Chondrocyte (in vitro differentiated cells): Measurements from ENCODE around the gene ZNF212. TPM values are rescaled to one million over a fixed set of nuclear protein-coding genes. Genes with fewer than 3 reads are reported as not detected.

Experiments used
- DNase-seq: peaks from one replicate; pipeline ENCODE4 v3.0.0; 2021; ENCODE audit warnings: mixed read lengths, low spot score
- H3K27ac Mint-ChIP-seq: one replicate; pipeline ENCODE4 v1.8.0; 2021; ENCODE audit warnings: mild to moderate bottlenecking, moderate library complexity, mixed read lengths; ENCODE audit not compliant: unreplicated experiment
- H3K27me3 Mint-ChIP-seq: 2 replicates; pipeline ENCODE4 v1.8.0; 2021; ENCODE audit warnings: low read depth, mixed read lengths
- H3K36me3 Mint-ChIP-seq: 2 replicates; pipeline ENCODE4 v1.8.0; 2021; ENCODE audit warnings: low read depth, mixed read lengths
- H3K4me1 Mint-ChIP-seq: 2 replicates; pipeline ENCODE4 v1.8.0; 2021; ENCODE audit warnings: low read depth, mild to moderate bottlenecking, mixed read lengths
- H3K4me3 Mint-ChIP-seq: one replicate; pipeline ENCODE4 v1.8.0; 2021; ENCODE audit warnings: mild to moderate bottlenecking, moderate library complexity, mixed read lengths; ENCODE audit not compliant: unreplicated experiment
- H3K9me3 Mint-ChIP-seq: 2 replicates; pipeline ENCODE4 v1.8.0; 2021; ENCODE audit warnings: low read depth, mixed read lengths
- CTCF ChIP-seq: fragments of 200-600 bp; sonication (generic); IDR thresholded peaks from 2 replicates; pipeline ENCODE4 v1.5.0; 2021; ENCODE audit warnings: antibody characterized with exemption, mild to moderate bottlenecking, moderate library complexity
- total RNA-seq: library from RNA; stranded (reverse); gene quantifications from 3 replicates; pipeline ENCODE4 v1.2.1, GENCODE V29; 2021

The ZNF212 gene
- total RNA-seq, 1 donor from 2014 or later: 7.9 TPM

GRCh38 chr7:149279111-149279743 lies 39.8 kb downstream of the ZNF212 start:
- H3K4me3 Mint-ChIP-seq: no peak overlapping the region
- H3K36me3 Mint-ChIP-seq: peaks cover 40% of the 10 kb centered on the region
- H3K9me3 Mint-ChIP-seq: peaks cover 5% of the 10 kb centered on the region
- no peak overlapping the region for H3K27ac Mint-ChIP-seq
- no peak for TF ChIP-seq CTCF
- H3K27me3 Mint-ChIP-seq: no peaks in the 10 kb centered on the region
- no peak for DNase-seq
- H3K4me1 Mint-ChIP-seq: peaks cover 2% of the 10 kb centered on the region

- Mint-ChIP-seq H3K36me3 (peaks cover 34% of the 10 kb centered on the region), H3K4me3 (no peak overlapping the region), H3K4me1 (peaks cover 9% of the 10 kb centered on the region), H3K27me3 (no peaks in the 10 kb centered on the region), H3K9me3 (no peaks in the 10 kb centered on the region), H3K27ac (no peak overlapping the region)
- no peak for DNase-seq
- no peak for TF ChIP-seq CTCF
Measured at GRCh38 chr7:149280151-149280550, 40.7 kb downstream of the ZNF212 start.

- Mint-ChIP-seq H3K4me1 (peaks cover 14% of the 10 kb centered on the region), H3K4me3 (no peak overlapping the region)
Measured at GRCh38 chr7:149280661-149281507, 41.4 kb downstream of the ZNF212 start.

GRCh38 chr7:149281508-149282330 lies 42.3 kb downstream of the ZNF212 start:
- H3K27me3 Mint-ChIP-seq: no peaks in the 10 kb centered on the region
- peaks cover 19% of the 10 kb centered on the region for H3K4me1 Mint-ChIP-seq
- TF ChIP-seq CTCF: no peak
- no peaks in the 10 kb centered on the region for H3K9me3 Mint-ChIP-seq
- H3K36me3 Mint-ChIP-seq: peaks cover 29% of the 10 kb centered on the region
- H3K27ac Mint-ChIP-seq: no peak overlapping the region
- H3K4me3 Mint-ChIP-seq: no peak overlapping the region
- DNase-seq: no peak

More at GRCh38 chr7:149280661-149281507, 41.4 kb downstream of the ZNF212 start:
- peaks cover 33% of the 10 kb centered on the region for H3K36me3 Mint-ChIP-seq
- no peak for DNase-seq
- no peaks in the 10 kb centered on the region for H3K9me3 Mint-ChIP-seq
- no peak overlapping the region for H3K27ac Mint-ChIP-seq
- no peak for TF ChIP-seq CTCF
- no peaks in the 10 kb centered on the region for H3K27me3 Mint-ChIP-seq

GRCh38 chr7:149282331-149282655 lies 42.8 kb downstream of the ZNF212 start:
- Mint-ChIP-seq H3K27me3 (no peaks in the 10 kb centered on the region), H3K4me3 (no peak overlapping the region), H3K27ac (no peak overlapping the region), H3K36me3 (peaks cover 25% of the 10 kb centered on the region), H3K4me1 (peaks cover 19% of the 10 kb centered on the region), H3K9me3 (no peaks in the 10 kb centered on the region)
- no peak for TF ChIP-seq CTCF
- DNase-seq: no peak
